C4-2B (cell line): ENCODE results near the gene SPATA13.

Experiments used
- CTCF ChIP-seq: fragments of 450-650 bp; conservative IDR thresholded peaks from 2 replicates; pipeline ENCODE4 v1.5.1; 2017; ENCODE audit warnings: mild to moderate bottlenecking
- ZFX ChIP-seq: fragments of 450-650 bp; IDR thresholded peaks from 2 replicates; pipeline ENCODE4 v1.6.1; 2017

GRCh38 chr13:24348385-24348784 is 187.9 kb downstream of the SPATA13 start:
- no peak for TF ChIP-seq CTCF
- no peak for TF ChIP-seq ZFX
